ENCODE data around the gene WDR36.

WDR36 gene

DNA sequence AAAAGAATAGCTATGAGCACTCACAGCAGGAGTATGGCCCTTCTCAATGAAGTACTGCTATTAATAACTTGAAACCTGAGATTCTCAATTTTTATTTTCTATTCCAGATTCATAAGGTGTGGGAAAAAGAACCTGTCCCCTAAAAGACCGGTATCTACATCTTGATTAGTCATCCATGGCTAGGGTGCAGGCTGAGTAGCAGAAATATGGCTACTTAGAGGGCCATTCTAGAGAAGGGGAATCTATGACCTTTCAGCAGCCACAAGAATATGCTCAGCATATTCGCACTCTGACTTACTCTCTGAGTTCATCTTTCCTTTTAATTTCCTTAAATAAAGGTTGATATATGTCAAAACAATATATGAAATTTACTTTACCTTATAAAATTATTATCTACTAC lies 27.7 kb downstream of the WDR36 start:
- Histone ChIP-seq H3K4me3 (replicated peaks; ENCODE audit: insufficient read depth, low read length) (no peak overlapping the region), H3K27me3 (ENCODE audit: insufficient read depth, poor library complexity, severe bottlenecking) (no peaks in the 10 kb centered on the region), H3K27ac (replicated peaks) (no peak overlapping the region)
- no peak for DNase-seq (ENCODE audit: low read depth in 1 of 2, low spot score in 1 of 2)
- TF ChIP-seq SPI1 (IDR thresholded peaks at IDR 0.05; ENCODE audit: borderline replicate concordance, low read depth) (no peak), POLR2AphosphoS5 (IDR thresholded peaks at IDR 0.05; ENCODE audit: low read depth) (no peak), GABPA (IDR thresholded peaks at IDR 0.05; ENCODE audit: low read depth) (no peak)
- TF ChIP-seq, protein P1, sequence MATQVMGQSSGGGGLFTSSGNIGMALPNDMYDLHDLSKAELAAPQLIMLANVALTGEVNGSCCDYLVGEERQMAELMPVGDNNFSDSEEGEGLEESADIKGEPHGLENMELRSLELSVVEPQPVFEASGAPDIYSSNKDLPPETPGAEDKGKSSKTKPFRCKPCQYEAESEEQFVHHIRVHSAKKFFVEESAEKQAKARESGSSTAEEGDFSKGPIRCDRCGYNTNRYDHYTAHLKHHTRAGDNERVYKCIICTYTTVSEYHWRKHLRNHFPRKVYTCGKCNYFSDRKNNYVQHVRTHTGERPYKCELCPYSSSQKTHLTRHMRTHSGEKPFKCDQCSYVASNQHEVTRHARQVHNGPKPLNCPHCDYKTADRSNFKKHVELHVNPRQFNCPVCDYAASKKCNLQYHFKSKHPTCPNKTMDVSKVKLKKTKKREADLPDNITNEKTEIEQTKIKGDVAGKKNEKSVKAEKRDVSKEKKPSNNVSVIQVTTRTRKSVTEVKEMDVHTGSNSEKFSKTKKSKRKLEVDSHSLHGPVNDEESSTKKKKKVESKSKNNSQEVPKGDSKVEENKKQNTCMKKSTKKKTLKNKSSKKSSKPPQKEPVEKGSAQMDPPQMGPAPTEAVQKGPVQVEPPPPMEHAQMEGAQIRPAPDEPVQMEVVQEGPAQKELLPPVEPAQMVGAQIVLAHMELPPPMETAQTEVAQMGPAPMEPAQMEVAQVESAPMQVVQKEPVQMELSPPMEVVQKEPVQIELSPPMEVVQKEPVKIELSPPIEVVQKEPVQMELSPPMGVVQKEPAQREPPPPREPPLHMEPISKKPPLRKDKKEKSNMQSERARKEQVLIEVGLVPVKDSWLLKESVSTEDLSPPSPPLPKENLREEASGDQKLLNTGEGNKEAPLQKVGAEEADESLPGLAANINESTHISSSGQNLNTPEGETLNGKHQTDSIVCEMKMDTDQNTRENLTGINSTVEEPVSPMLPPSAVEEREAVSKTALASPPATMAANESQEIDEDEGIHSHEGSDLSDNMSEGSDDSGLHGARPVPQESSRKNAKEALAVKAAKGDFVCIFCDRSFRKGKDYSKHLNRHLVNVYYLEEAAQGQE (IDR thresholded peaks at IDR 0.05; ENCODE audit: insufficient replicate concordance, low read depth) = no peak
- TF ChIP-seq, protein P2, sequence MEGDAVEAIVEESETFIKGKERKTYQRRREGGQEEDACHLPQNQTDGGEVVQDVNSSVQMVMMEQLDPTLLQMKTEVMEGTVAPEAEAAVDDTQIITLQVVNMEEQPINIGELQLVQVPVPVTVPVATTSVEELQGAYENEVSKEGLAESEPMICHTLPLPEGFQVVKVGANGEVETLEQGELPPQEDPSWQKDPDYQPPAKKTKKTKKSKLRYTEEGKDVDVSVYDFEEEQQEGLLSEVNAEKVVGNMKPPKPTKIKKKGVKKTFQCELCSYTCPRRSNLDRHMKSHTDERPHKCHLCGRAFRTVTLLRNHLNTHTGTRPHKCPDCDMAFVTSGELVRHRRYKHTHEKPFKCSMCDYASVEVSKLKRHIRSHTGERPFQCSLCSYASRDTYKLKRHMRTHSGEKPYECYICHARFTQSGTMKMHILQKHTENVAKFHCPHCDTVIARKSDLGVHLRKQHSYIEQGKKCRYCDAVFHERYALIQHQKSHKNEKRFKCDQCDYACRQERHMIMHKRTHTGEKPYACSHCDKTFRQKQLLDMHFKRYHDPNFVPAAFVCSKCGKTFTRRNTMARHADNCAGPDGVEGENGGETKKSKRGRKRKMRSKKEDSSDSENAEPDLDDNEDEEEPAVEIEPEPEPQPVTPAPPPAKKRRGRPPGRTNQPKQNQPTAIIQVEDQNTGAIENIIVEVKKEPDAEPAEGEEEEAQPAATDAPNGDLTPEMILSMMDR (IDR thresholded peaks at IDR 0.05; ENCODE audit: insufficient read depth, low read length) = no peak

DNA sequence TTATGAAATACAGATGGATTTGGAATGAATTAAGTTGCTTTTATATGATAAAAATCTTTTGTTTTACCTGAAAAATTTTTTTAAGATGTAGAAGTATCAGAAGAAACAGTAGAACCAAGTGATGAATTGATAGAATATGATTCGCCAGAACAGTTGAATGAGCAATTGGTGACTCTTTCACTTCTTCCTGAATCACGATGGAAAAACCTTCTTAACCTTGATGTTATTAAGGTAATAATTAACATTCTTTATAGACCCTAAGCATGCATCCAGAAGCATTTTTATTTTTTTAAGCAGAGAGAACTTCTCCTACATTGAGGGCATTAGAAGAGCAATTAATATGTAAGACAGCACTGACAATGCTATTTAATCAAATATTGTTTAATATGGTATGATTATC lies 28.8 kb downstream of the WDR36 start:
- no peak overlapping the region for H3K4me3 ChIP-seq (replicated peaks; ENCODE audit: insufficient read depth, low read length)
- no peak for TF ChIP-seq GABPA (IDR thresholded peaks at IDR 0.05; ENCODE audit: low read depth)
- TF ChIP-seq, protein P1 (IDR thresholded peaks at IDR 0.05; ENCODE audit: insufficient replicate concordance, low read depth) = no peak
- no peak for TF ChIP-seq SPI1 (IDR thresholded peaks at IDR 0.05; ENCODE audit: borderline replicate concordance, low read depth)
- TF ChIP-seq, protein P2 (IDR thresholded peaks at IDR 0.05; ENCODE audit: insufficient read depth, low read length) = no peak
- no peak for TF ChIP-seq POLR2AphosphoS5 (IDR thresholded peaks at IDR 0.05; ENCODE audit: low read depth)
- no peak for DNase-seq (ENCODE audit: low read depth in 1 of 2, low spot score in 1 of 2)
- H3K27ac ChIP-seq (replicated peaks) = no peak overlapping the region
- H3K27me3 ChIP-seq (ENCODE audit: insufficient read depth, poor library complexity, severe bottlenecking) = no peaks in the 10 kb centered on the region

DNA sequence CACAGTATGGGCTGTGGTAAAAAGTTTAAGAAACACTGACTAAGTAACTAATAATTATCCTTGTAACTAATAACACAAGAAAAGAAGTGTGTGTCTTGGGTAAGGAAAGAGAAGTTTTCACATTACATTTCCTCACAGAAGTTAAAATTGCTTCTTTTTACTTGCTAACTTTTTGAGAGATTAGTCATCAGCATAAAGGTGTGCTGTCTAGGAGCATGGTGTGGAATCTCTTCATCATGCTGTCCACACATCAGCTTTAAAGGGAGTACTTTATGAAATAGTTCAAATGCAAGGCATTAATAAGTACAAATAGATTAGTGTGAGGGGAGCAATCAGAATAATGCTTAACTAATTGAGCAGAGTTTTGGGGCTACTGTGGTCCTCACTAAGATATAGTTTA lies 29.8 kb downstream of the WDR36 start:
- Histone ChIP-seq H3K27me3 (ENCODE audit: insufficient read depth, poor library complexity, severe bottlenecking) (no peaks in the 10 kb centered on the region), H3K4me3 (replicated peaks; ENCODE audit: insufficient read depth, low read length) (no peak overlapping the region), H3K27ac (replicated peaks) (no peak overlapping the region)
- no peak for DNase-seq (ENCODE audit: low read depth in 1 of 2, low spot score in 1 of 2)
- TF ChIP-seq, protein P2 (IDR thresholded peaks at IDR 0.05; ENCODE audit: insufficient read depth, low read length) = no peak
- TF ChIP-seq GABPA (IDR thresholded peaks at IDR 0.05; ENCODE audit: low read depth) (no peak), SPI1 (IDR thresholded peaks at IDR 0.05; ENCODE audit: borderline replicate concordance, low read depth) (no peak), POLR2AphosphoS5 (IDR thresholded peaks at IDR 0.05; ENCODE audit: low read depth) (no peak)
- TF ChIP-seq, protein P1 (IDR thresholded peaks at IDR 0.05; ENCODE audit: insufficient replicate concordance, low read depth) = no peak

Measured in HL-60 (cell line).